Liver (tissue), 9 donors: ENCODE data around the gene FBXL4. TPM values are rescaled to one million over a fixed set of nuclear protein-coding genes. Genes with fewer than 3 reads are reported as not detected.

Experiments
- DNase-seq: peaks from one replicate; pipeline ENCODE4 v3.0.0-alpha.2; 2017; ENCODE audit warnings: low spot score
- H3K27ac ChIP-seq, 2 donors: one replicate each; pipeline ENCODE4 v1.7.0; 2013; ENCODE audit warnings: inconsistent platforms in 2 of 2, low read length in 2 of 2, control low read depth in 1 of 2, low read depth in 1 of 2, mild to moderate bottlenecking in 1 of 2
- H3K27me3 ChIP-seq, 4 donors: one replicate each; pipeline versions ENCODE4 v1.6.1 to v1.7.0; 2013; ENCODE audit warnings: low read length in 3 of 4, inconsistent platforms in 1 of 4, mild to moderate bottlenecking in 1 of 4, moderate library complexity in 1 of 4; ENCODE audit not compliant: control insufficient read depth in 4 of 4, insufficient read depth in 4 of 4
- H3K36me3 ChIP-seq, 4 donors: one replicate each; pipeline versions ENCODE4 v1.6.1 to v1.7.0; 2013; ENCODE audit warnings: low read length in 3 of 4, mild to moderate bottlenecking in 3 of 4, low read depth in 1 of 4, moderate library complexity in 1 of 4; ENCODE audit not compliant: control insufficient read depth in 4 of 4, insufficient read depth in 3 of 4
- H3K4me1 ChIP-seq, 4 donors: one replicate each; pipeline versions ENCODE4 v1.6.1 to v1.7.0; 2013; ENCODE audit warnings: low read length in 3 of 4, mild to moderate bottlenecking in 3 of 4, moderate library complexity in 1 of 4; ENCODE audit not compliant: control insufficient read depth in 4 of 4, insufficient read depth in 4 of 4
- H3K4me3 ChIP-seq, 3 donors: one replicate each; pipeline versions ENCODE4 v1.6.1 to v1.7.0; 2013; ENCODE audit warnings: low read length in 3 of 3, control low read depth in 1 of 3, low read depth in 1 of 3, mild to moderate bottlenecking in 1 of 3
- H3K9ac ChIP-seq, 2 donors: one replicate each; pipeline ENCODE4 v1.7.0; 2013; ENCODE audit warnings: low read length in 2 of 2, mild to moderate bottlenecking in 2 of 2, moderate library complexity in 2 of 2, control low read depth in 1 of 2, low read depth in 1 of 2
- H3K9me3 ChIP-seq, 4 donors: one replicate each; pipeline versions ENCODE4 v1.6.1 to v1.7.0; 2013; ENCODE audit warnings: low read length in 3 of 4; ENCODE audit not compliant: control insufficient read depth in 4 of 4
- ATF3 ChIP-seq: IDR thresholded peaks from 2 replicates; pipeline ENCODE4 v1.6.1; 2016; ENCODE audit warnings: antibody characterized with exemption
- CTCF ChIP-seq: fragments of 150-350 bp; IDR thresholded peaks from 2 replicates; pipeline ENCODE4 v1.5.1; 2017; ENCODE audit warnings: improper control_type of control experiment, low read depth, low read length; ENCODE audit not compliant: missing input control
- FOXA1 ChIP-seq: IDR thresholded peaks from 2 replicates; pipeline ENCODE4 v1.6.1; 2016; ENCODE audit warnings: antibody characterized with exemption
- FOXA2 ChIP-seq: IDR thresholded peaks from 2 replicates; pipeline ENCODE4 v1.6.1; 2016; ENCODE audit warnings: antibody characterized with exemption
- HNF4A ChIP-seq, 2 donors: conservative IDR thresholded peaks; 2 replicates each; pipeline ENCODE4 v1.6.1; 2016; ENCODE audit warnings: antibody characterized with exemption in 2 of 2, mild to moderate bottlenecking in 2 of 2
- HNF4G ChIP-seq: IDR thresholded peaks from 2 replicates; pipeline ENCODE4 v1.6.1; 2016; ENCODE audit warnings: antibody characterized with exemption
- JUND ChIP-seq, 2 donors: IDR thresholded peaks; 2 replicates each; pipeline ENCODE4 v1.6.1; 2016; ENCODE audit warnings: antibody characterized with exemption in 2 of 2
- NR2F2 ChIP-seq: IDR thresholded peaks from 2 replicates; pipeline ENCODE4 v1.6.1; 2016; ENCODE audit warnings: antibody characterized with exemption
- RAD21 ChIP-seq, 2 donors: IDR thresholded peaks; 2 replicates each; pipeline ENCODE4 v1.6.1; 2016; ENCODE audit warnings: antibody characterized with exemption in 2 of 2, mild to moderate bottlenecking in 2 of 2
- REST ChIP-seq: IDR thresholded peaks from 2 replicates; pipeline ENCODE4 v1.6.1; 2016; ENCODE audit warnings: antibody characterized with exemption, mild to moderate bottlenecking
- RXRA ChIP-seq, 2 donors: IDR thresholded peaks; 2 replicates each; pipeline ENCODE4 v1.6.1; 2017 to 2018; ENCODE audit warnings: antibody characterized with exemption in 2 of 2, mild to moderate bottlenecking in 1 of 2
- SP1 ChIP-seq: IDR thresholded peaks from 2 replicates; pipeline ENCODE4 v1.6.1; 2018; ENCODE audit warnings: antibody characterized with exemption, mild to moderate bottlenecking
- TAF1 ChIP-seq: conservative IDR thresholded peaks from 2 replicates; pipeline ENCODE4 v1.6.1; 2016; ENCODE audit warnings: antibody characterized with exemption, mild to moderate bottlenecking
- YY1 ChIP-seq: IDR thresholded peaks from 2 replicates; pipeline ENCODE4 v1.6.1; 2016; ENCODE audit warnings: antibody characterized with exemption, mild to moderate bottlenecking
- ZBTB33 ChIP-seq: IDR thresholded peaks from 2 replicates; pipeline ENCODE4 v1.6.1; 2016; ENCODE audit warnings: antibody characterized with exemption
- WGBS: extraction: QIAGEN DNeasy Blood & Tissue Kit; methylation state at CpG from one replicate; pipeline ENCODE4 v1.1.7; 2013; 5-methylcytosine and 5-hydroxymethylcytosine counted together
- polyA plus RNA-seq, 2 donors: library from polyadenylated mRNA; stranded (reverse) in 1 of 2; unstranded in 1 of 2; fragments of 200-250 nt in 1 of 2; fragments of >200 nt in 1 of 2; fragmentation: Nextera tagmentation in 1 of 2; extraction: Ambion mirVana in 1 of 2; gene quantifications; one replicate each; pipeline versions ENCODE4 v1.2.1 to v1.2.3, GENCODE V29; 2013 to 2015
- total RNA-seq, 2 donors: library from RNA; depleted of rRNA; stranded (reverse); fragments of >200 nt; gene quantifications; one replicate each; pipeline ENCODE4 v1.2.3, GENCODE V29; 2014
- donor health status: healthy.
- donor health status: healthy.
- donor health status: healthy.
- donor health status: healthy.
- donor health status: healthy.

The FBXL4 gene
- total and polyA plus RNA-seq, 4 donors, result 4.1 to 18.8 (median 14.0) TPM

- 4% methylated on average over 59 of the region's 59 CpGs for WGBS
- no peak overlapping the region for H3K27ac ChIP-seq
- no peaks in the 10 kb centered on the region for H3K9me3 ChIP-seq
- TF ChIP-seq RXRA (IDR thresholded peaks at IDR 0.05) (no peak), FOXA2 (no peak), SP1 (no peak), NR2F2 (no peak), CTCF (no peak), FOXA1 (no peak), ATF3 (no peak), TAF1 (no peak), JUND (IDR thresholded peaks at IDR 0.05) (no peak), HNF4G (no peak), YY1 (no peak), REST (no peak)
- DNase-seq, result no peak
- peaks cover 27 to 43% (median 39%) of the 10 kb centered on the region in 4 donors for H3K4me1 ChIP-seq
- peaks cover 4 to 49% (median 21%) of the 10 kb centered on the region in 4 donors for H3K27me3 ChIP-seq
- no peak overlapping the region for H3K9ac ChIP-seq
- no peaks in the 10 kb centered on the region for H3K36me3 ChIP-seq
- peak overlapping the region in 1 of 3 donors; percentile 63 for H3K4me3 ChIP-seq
Observed at GRCh38 chr6:98832284-98833056, 115.3 kb downstream of the FBXL4 start.

GRCh38 chr6:98831959-98832283 is 115.8 kb downstream of the FBXL4 start:
- H3K9me3 ChIP-seq, result no peaks in the 10 kb centered on the region
- H3K27ac ChIP-seq, result no peak overlapping the region
- no peaks in the 10 kb centered on the region for H3K36me3 ChIP-seq
- WGBS, result 5% methylated on average over 11 of the region's 11 CpGs
- H3K27me3 ChIP-seq, result peaks cover 5 to 50% (median 23%) of the 10 kb centered on the region in 4 donors
- H3K9ac ChIP-seq, result no peak overlapping the region
- DNase-seq, result no peak
- H3K4me3 ChIP-seq, result no peak overlapping the region
- TF ChIP-seq YY1 (no peak), ZBTB33 (no peak), HNF4G (no peak), FOXA1 (no peak), RXRA (IDR thresholded peaks at IDR 0.05) (no peak), RAD21 (IDR thresholded peaks at IDR 0.05) (no peak), JUND (IDR thresholded peaks at IDR 0.05) (no peak), HNF4A (conservative IDR thresholded peaks at IDR 0.05) (no peak)
- H3K4me1 ChIP-seq, result peaks cover 27 to 42% (median 39%) of the 10 kb centered on the region in 4 donors
